AG04449 (cell line): ENCODE results near the gene TBC1D21.

Experiments used
- CTCF ChIA-PET: fragments of 350-600 bp; formaldehyde crosslinking; extraction: SDS; loops from one replicate; lab custom pipeline; 2021; ENCODE audit warnings: antibody characterized with exemption; lab: Yijun Ruan, JAX
- POLR2A ChIA-PET: fragments of 400-600, 350-600 bp; formaldehyde crosslinking; extraction: SDS; loops from one replicate; lab custom pipeline; 2020; ENCODE audit warnings: antibody characterized with exemption, inconsistent platforms; lab: Yijun Ruan, JAX
- DNase-seq: peaks from one replicate; pipeline ENCODE4 v3.0.0-alpha.2; 2010; ENCODE audit warnings: low read depth, low spot score
- H3K4me3 ChIP-seq: 2 replicates; pipeline ENCODE4 v1.5.1; 2011; ENCODE audit warnings: low read depth, mild to moderate bottlenecking, control low read depth, low read length
- TF ChIP-seq, protein P1 (sequence below): IDR thresholded peaks from one replicate; pipeline ENCODE4 v1.5.1; 2011; ENCODE audit warnings: mild to moderate bottlenecking, moderate library complexity, low read length, control low read depth, inconsistent platforms; ENCODE audit not compliant: insufficient read depth; ENCODE audit errors: missing control alignments

The TBC1D21 gene

DNA sequence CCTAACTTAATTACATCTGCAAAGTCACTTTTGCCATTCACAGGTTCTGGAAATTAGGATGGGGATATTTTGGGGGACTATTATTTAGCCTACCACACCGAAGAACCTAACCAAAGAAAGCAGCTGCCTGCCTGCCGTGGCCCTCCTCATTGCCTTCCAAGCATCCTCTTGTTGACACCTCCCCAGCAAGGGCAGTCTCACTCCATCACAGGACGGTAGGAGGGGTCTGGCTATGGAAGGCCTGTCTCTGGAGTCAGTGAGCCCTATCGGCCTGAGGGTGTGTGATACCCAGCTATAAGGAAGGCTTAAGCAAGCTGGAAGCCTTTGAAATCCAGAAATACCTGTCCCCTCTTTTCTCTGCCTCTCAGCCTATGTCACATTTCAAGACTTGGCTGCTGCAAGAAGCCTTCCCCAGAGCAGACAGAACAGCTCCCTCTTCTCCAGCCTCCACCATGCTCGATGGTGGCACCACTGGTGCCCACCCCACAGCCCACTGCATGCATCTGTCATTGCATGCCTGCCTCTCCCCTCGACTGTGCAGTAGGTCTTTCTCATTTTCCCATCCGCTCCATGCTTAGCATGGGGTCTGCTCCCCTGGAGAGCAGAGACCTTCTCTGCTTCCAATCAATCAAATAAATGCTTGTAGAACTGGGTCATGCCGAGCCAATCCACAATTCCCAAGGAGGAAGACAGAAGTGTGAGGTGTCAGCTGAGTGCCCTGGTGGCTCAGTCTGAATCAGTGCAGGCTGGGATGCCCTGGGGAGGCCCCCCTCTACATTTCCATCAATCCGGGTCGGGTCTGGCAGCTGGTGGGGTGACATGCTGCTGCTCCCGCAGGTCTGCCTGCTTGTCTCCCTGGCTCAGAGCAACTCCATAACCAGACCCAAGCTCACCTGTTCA is 29.0 kb downstream of the TBC1D21 start:
- no peak overlapping the region for H3K4me3 ChIP-seq
- DNase-seq = no peak
- TF ChIP-seq, protein P1, sequence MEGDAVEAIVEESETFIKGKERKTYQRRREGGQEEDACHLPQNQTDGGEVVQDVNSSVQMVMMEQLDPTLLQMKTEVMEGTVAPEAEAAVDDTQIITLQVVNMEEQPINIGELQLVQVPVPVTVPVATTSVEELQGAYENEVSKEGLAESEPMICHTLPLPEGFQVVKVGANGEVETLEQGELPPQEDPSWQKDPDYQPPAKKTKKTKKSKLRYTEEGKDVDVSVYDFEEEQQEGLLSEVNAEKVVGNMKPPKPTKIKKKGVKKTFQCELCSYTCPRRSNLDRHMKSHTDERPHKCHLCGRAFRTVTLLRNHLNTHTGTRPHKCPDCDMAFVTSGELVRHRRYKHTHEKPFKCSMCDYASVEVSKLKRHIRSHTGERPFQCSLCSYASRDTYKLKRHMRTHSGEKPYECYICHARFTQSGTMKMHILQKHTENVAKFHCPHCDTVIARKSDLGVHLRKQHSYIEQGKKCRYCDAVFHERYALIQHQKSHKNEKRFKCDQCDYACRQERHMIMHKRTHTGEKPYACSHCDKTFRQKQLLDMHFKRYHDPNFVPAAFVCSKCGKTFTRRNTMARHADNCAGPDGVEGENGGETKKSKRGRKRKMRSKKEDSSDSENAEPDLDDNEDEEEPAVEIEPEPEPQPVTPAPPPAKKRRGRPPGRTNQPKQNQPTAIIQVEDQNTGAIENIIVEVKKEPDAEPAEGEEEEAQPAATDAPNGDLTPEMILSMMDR = no peak
- ChIA-PET CTCF (interaction anchor here (1.0 to 24.7 kb wide), 3 partner anchors 14 to 31 kb away, joined by 3 to 533 read pairs (median 7); partner anchors contain the start of genes LOXL1 and TBC1D21), POLR2A (no interaction called here)

DNA sequence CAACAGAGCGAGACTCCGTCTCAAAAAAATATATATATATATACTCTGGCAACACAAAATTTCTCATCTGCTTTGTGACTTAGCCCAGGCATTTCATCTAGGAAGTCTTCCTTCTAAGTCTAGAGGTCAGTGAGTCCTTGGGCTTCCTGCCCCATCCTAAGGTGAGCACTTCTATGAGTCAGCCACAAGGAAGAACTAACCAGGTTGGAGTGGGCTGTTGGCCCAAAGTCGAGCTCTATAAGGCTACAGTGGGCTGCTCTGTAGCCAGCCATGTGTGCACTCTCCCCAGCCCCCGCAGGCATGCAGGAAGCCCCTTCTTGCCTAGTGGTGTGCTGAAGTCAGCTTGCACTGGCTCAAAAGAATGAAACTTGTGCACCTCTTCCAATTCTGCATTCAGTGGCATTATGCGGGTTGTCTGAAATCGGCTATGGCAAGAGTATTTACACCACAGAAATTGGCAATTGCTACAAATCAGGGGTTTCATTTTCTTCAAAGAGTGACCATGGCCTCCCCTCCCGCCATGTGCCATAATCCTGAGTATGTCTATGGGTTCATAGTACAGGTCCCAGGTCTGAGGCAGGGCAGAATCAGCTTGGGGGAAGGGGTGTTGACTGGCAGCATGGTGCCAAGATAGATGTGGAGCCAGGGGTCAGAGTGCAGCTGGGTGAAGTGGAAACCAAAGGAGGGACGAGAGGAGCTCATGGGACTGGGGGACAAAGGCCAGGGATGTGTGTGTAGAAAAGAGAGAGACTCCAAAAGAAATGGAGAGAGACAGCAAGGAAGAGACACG is 30.9 kb downstream of the TBC1D21 start:
- no peak overlapping the region for H3K4me3 ChIP-seq
- DNase-seq = no peak
- POLR2A ChIA-PET = no interaction called here
- CTCF ChIA-PET = interaction anchor here (1.0 to 27.3 kb wide), 3 partner anchors 4 to 199 kb away, joined by 3 to 533 read pairs (median 533); partner anchors contain the start of gene LOXL1
- TF ChIP-seq, protein P1 = no peak

DNA sequence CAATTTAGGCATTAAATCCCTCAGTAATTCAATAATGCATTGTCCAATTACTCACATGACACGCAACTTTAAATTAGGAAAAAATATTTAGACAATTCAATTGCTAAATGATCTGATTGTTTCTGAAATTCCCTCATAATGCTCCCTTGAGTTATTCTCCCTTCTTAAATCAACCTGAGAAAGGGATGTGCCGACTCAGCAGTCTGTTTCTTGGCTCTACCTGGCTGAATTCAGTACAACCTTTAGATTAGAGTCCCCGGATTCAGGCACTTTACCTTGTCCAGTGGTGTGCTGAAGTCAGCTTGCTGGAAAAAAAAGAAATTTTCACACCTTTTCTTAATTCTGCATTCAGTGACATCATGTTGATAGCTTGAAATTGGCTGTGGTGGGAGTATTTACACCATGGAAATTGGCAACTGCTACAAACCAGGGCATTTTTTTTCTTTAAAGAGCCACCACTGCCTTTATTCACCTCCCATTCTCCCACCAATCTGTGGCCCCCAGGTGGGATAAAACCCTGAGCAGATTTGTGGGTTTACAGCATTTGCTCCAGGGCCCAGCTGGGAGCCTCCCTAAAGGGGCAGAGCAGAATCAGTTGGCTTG is 32.0 kb downstream of the TBC1D21 start:
- TF ChIP-seq, protein P1 = no peak
- no peak for DNase-seq
- no peak overlapping the region for H3K4me3 ChIP-seq
- ChIA-PET POLR2A (no interaction called here), CTCF (interaction anchor here (0.7 to 27.3 kb wide), 7 partner anchors 6 to 270 kb away, joined by 3 to 533 read pairs (median 5); partner anchors contain the start of genes LOXL1 and TBC1D21)

DNA sequence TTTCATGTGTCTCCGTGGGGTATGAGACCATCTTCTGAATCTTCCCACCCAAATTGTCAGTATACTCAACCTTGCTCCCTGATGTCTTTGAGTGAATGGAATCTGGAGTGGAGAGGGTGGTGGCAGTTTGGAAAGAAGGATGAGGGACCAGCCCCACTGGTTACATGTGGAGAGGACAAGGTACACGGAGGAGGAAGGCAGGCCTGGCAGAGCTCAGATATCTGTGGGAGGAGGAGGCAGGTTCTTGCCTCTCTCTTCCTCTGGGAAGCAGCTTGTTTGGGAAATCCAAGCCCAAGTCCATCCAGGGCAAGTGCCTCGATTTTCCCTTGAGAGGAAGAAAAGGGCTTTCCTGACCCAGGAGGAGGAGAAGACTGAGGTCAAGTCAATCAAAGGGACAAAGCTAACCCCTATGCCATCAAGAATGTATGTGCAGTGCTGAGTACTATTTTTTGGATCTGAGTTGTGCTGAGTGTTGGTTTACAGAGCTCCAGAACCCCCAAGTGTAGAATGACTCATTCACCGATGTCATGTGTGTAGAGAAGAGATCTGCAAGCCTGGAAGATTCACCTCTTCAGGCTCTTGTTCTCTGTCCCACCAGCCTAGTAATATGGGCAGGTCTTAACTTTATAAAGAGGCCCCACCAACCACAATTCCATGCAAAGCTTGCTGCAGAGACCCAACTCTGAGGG is 33.1 kb downstream of the TBC1D21 start:
- DNase-seq = no peak
- TF ChIP-seq, protein P1 = no peak
- no peak overlapping the region for H3K4me3 ChIP-seq
- POLR2A ChIA-PET = interaction anchor here (0.6 to 1.1 kb wide), 3 partner anchors 16 to 34 kb away, joined by 3 read pairs; no protein-coding TSS in a partner anchor
- CTCF ChIA-PET = interaction anchor here (0.6 to 27.3 kb wide), 23 partner anchors 7 to 619 kb away, joined by 3 to 533 read pairs (median 5); partner anchors contain the start of genes LOXL1 and TBC1D21

DNA sequence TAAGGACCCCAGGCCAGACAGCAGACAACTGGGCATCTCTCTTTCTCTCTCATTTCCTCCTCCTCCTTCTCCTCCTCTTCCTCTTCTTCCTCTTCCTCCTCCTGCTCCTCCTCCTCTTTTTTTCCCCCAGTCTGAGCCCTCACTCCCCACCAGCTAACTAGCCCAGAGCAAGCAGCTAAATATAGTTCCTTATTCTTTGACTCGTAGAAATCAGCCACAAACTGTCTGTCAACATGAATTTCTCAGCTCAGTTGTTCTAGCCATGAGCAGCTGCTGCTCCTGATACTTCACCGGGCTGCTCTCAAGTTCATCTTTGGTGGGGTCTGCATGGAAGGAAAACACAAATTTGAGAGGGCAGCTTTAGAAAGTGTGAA is 33.7 kb downstream of the TBC1D21 start:
- no peak for DNase-seq
- ChIA-PET POLR2A (interaction anchor here (0.6 to 1.1 kb wide), 2 partner anchors 21 to 35 kb away, joined by 3 read pairs; no protein-coding TSS in a partner anchor), CTCF (interaction anchor here (0.6 to 27.3 kb wide), 29 partner anchors 7 to 624 kb away, joined by 3 to 533 read pairs (median 4); partner anchors contain the start of genes LOXL1 and TBC1D21)
- TF ChIP-seq, protein P1 = no peak
- no peak overlapping the region for H3K4me3 ChIP-seq
